Measurements from ENCODE around the gene MICAL1.
"Not testable (repeated sequence)": the region's sequence is repeated elsewhere in the genome, so short reads cannot be mapped to it uniquely, and the experiment has no call there.

The MICAL1 gene

DNA sequence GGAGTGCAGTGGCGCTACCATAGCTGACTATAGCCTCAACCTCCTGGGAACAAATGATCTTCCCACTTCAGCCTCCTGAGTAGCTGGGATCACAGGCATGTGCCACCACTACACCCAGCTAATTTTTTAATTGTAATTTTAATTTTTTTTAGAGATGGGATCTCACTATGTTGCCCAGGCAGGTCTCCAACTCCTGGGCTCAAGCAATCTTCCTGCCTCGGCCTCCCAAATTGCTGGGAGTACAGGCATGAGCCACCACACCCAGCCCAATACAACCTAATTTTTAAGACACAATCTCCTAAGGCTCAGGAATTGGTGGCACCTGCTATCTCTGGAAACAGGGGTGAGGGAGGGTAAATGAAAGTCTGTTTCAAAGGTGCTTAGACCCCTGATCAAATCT lies 21.6 kb upstream of the MICAL1 start:
- DNase-seq = no peak

- DNase-seq = no peak
Observed at GRCh38 chr6:109475625-109476024, 20.1 kb upstream of the MICAL1 start.

- no peak for DNase-seq
Observed at GRCh38 chr6:109474995-109475394, 19.4 kb upstream of the MICAL1 start.

DNA sequence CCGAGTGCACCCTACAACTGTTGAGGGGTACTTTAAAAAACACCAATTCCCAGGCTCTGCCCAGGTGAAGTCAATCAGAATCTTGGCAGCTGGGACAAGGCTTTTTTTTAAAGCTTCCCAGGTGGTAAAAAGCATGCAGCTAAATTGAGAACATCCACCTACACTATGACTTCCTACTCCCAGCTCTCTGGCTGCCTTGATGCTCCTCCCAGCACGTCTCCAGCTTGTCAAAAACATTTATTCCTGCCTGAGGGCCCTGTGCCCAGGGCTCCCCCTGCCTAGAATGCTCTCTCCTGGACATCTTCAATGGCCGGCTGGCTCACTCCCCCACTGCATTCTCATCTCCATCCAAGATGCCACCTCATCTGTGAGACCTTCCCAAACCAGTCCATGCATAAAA lies 17.5 kb upstream of the MICAL1 start:
- DNase-seq = no peak

GRCh38 chr6:109472132-109472995 lies 16.8 kb upstream of the MICAL1 start:
- DNase-seq = no peak

GRCh38 chr6:109471105-109471810 lies 15.7 kb upstream of the MICAL1 start:
- no peak for DNase-seq

DNA sequence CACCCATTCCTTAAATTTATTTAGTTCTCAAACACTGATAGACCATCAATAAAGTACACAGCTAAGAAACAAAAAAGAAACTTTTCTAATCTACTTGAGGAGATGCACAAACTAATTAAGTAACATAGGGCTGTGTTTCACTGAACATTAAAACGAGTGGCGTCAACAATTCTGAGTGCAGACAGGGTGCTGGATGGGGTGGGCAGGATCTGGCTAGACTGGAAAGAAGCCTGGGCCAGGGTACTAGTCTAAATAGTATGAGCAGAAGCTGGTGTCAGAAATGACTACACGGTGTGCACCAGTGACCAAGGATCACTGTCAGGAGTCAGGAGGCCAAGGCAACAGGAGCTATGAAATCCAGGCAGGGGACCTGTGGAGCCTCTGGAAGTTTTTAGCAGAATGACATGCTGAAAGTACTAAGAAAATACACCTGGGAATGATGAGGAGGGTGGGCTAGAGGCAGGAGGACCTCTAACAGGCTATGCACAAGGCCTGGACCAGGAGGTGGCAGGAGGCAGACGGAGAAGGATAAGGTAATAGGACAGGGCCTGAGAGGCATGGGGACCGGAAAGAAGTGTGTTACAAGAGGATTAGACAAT lies 14.1 kb upstream of the MICAL1 start:
- DNase-seq = no peak

GRCh38 chr6:109467696-109468095 lies 12.1 kb upstream of the MICAL1 start:
- no peak for DNase-seq

DNA sequence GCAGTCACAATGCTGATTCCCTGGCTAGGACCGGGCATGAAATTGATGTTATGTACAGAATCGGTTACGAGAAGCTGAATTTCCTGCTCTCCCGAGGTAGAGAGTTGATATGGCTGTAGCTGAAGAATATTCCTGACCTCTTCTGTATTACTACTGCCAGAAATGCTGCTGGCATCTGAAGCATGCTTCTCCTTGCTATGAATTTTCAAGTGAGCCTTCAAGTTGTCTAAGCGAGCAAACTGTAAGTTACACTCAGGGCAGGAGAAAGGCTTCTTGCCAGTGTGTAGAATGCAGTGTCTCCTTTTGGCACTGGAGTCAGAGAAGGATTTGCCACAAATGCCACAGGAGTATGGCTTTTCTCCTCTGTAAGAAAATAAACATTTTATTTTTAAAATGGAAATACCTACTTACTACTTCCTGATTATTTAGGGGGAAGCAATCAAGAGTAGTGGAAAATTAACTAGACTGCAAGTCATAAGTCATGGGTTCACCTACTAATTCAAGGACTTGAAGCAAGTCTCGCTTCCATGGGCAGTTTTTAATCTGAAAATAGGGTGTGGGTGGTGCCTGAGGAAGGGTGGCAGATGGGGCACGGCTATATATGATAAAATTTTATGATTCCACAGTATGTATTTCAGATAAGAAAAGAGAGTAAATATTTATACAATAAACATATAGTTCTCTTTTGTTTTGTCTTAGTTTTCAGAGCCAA lies 10.8 kb upstream of the MICAL1 start:
- DNase-seq = no peak

GRCh38 chr6:109465772-109466171 lies 10.2 kb upstream of the MICAL1 start:
- no peak for DNase-seq

- DNase-seq = no peak
Observed at GRCh38 chr6:109461733-109462526, 6.4 kb upstream of the MICAL1 start.

DNA sequence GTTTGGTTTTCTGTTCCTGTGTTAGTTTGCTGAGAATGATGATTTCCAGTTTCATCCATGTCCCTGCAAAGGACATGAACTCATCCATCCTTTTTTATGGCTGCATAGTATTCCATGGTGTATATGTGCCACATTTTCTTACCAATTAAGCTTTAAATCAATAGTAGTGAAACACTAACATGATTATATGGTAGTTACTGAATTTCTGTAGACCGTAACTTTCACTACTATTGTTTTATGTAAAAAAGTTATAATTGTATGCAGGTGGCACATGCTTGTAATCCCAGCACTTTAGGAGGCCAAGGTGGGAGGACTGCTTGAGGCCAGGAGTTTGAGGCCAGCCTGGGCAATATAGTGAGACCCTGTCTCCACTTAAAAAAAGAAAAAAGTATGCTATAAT lies 5.6 kb upstream of the MICAL1 start:
- not testable (repeated sequence) for DNase-seq

GRCh38 chr6:109460161-109460829 lies 4.7 kb upstream of the MICAL1 start:
- no peak for DNase-seq

DNA sequence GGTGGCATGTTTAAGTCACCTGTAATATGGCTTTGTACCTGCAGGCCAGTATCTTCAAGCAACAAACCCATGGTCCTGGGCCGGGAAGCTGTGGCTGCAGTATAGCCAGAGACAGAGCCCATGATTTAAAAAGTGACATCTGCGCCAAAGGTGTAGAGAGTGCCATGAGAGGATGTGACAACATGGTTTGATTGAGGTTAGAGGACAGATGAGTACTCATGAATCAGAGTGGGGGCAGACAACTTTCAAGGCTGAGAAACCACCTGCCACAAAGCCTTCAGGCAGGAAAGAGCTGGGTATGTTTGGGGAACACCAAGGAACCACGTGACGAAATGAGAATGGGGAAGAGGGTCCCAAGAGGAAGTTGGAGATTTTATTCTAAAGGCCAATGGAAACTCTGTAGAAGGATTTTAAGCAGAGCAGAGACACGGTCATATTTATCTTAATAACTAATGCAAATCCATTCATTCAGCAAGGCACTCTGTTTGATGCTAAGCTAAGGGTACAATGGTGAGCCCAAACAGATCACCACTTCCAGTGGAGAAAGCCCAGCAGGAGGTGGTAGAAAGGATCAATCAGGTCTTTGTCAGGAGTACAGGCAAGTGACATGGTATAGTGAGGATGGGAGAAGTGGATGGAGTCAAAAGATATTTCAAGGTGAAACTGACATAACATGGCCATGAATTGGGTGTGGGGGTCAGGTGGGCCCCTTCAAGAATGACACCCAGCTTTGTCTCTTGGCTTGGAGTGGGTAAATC lies 3.4 kb upstream of the MICAL1 start:
- no peak for DNase-seq

DNA sequence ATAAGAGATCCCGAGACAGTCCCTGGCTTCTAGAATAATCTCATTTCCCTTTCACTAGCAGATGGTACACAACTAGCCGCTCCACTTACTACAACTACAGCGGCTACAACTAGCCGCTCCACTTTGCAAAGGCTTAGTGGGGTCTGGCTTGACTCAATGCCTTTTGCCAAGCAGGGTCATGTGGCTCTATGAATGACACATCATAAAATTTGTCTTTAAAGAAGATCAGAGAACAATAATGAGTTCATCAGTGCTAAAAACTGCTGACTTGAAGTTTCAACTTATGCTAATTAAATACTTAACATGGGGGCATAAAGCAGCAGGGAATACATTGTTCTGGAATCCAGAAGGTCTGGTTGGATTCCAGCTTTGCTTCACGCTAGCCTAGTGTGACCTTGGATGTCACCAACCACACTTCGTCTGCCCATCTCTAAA lies 2.0 kb upstream of the MICAL1 start:
- DNase-seq = no peak

DNA sequence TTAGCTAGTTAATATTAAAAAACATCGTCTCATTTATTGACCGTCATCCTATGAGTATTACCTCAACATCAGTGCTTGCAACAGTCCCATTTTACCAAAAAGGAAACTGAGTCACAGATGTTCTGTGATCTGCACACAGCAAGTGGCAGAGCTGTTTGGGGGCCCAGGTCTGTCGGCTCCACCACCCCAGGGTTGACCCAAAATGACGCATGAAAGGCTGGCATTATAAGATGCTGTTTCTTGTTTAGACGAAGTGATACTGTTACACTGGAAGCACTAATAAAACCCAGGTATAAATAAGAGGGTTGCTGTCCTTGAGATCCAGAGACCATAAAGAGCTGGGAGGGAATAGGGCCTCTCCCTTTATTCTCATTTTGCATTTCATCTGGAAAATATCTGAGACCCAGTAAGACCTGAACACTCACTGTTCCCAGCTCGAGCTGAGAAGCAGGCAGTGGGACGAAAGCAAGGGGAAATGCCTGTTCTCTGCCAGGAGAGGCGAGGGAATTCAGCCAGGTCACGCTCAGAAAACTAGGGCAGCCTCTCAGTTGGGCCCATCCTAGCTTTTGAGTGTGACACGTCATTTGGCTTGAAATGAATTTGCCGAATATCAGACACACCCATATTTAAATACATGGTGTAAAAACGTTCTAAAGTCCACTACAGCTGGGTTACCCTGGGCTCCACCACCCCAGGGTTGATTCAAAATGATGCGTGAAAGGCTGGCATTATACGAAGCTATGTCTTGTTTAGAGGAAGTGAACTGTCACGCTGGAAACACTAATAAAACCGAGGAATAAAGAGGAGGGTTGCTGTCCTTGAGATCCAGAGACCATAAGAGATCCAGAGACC lies 1.4 kb upstream of the MICAL1 start:
- DNase-seq = no peak

- no peak for DNase-seq
Observed at GRCh38 chr6:109456111-109456583, 575 bp upstream of the MICAL1 start.

GRCh38 chr6:109454496-109455436 lies 806 bp downstream of the MICAL1 start:
- DNase-seq = peak; percentile 51
